Fibroblast of skin of back (primary cell): ENCODE data around the gene KANK3. TPM values are rescaled to one million over a fixed set of nuclear protein-coding genes. Genes with fewer than 3 reads are reported as not detected.
"Not testable (repeated sequence)": the region's sequence is repeated elsewhere in the genome, so short reads cannot be mapped to it uniquely, and the experiment has no call there.

Source experiments
- DNase-seq: peaks from one replicate; pipeline ENCODE4 v3.0.0-alpha.2; 2013
- polyA plus RNA-seq, 2 experiments: library from polyadenylated mRNA; unstranded; fragments of 120-200 nt; gene quantifications; one replicate each; pipeline ENCODE4 v1.2.1, GENCODE V29; 2013; ENCODE audit not compliant: insufficient read length in 2 of 2

KANK3 gene
- polyA plus RNA-seq (2013, experiment 1 of 2; ENCODE audit: insufficient read length), result 0.05 TPM
- 0.41 TPM for polyA plus RNA-seq (2013, experiment 2 of 2; ENCODE audit: insufficient read length)

DNA sequence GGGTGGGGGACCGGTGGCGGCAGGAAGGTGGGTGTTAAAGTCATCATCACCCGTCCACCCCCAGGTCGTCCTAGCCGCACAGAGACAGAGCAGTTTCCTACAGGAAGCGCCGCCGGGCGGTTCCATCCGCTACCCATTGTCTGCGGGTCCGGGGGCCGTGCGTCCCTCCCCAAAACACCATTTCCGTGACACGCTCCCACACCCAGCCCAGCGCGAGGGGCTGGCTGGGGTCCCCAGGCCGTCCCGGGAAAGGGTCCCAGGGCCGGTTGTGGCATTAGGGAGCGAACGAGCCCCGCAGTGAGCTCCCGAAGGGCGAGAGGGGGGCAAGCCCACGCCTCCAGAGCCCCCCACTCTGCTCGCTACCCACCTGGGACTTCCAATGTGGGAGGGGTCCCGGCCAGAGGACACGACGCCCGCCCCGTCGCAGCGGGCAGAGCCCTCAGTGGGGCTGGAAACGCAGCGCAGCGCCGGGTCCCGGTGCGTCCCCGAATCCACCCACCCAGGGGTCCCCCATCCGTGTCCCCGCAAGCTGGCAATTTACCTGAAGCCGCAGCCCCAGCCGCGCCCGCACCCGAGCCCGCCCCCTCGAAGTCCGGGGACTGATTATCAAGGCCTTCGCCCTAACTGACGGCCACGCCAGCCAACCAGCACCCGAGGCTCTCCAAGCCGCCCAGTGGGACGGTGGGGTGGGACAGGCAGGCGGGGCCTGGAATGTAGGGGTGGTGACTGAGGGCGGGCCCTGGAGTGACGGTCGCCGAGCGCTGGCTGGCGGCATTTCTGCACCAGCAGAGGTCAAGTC, at the start of gene KANK3:
Gene KANK3, minus strand, starts transcription at position 579 of the 799 bp plus-strand sequence. CDS start 5,434 bp downstream, outside the sequence.
- peak; percentile 95 for DNase-seq

DNA sequence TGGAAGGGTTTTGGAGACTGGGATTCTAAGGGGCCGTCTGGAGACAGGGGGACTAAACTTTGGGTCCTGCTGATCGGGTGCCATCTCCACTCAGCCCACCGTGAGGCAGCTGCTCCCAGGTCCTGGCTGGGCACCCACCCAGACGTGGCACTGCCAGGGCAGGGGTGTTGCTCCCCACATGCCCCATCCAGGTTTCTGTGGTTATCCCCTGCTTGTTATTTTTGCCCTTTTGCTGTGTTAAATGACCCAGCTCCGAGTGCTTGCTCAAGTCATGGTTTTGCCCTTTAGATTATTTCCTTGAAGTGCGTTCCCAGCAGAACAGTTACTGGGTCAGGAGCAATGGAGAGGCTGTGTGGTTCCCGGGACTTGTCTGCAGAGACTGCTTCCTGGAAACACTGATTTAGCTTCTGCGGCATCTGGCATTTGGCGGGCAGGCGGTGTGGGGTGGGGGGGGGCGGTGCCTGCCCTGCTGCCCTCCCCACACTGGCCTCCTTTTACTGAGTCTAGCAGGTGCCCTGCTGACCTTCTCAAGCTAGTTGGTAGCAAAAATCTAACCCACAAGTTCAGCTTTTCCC, 49.0 kb upstream of the KANK3 start:
- no peak for DNase-seq

DNA sequence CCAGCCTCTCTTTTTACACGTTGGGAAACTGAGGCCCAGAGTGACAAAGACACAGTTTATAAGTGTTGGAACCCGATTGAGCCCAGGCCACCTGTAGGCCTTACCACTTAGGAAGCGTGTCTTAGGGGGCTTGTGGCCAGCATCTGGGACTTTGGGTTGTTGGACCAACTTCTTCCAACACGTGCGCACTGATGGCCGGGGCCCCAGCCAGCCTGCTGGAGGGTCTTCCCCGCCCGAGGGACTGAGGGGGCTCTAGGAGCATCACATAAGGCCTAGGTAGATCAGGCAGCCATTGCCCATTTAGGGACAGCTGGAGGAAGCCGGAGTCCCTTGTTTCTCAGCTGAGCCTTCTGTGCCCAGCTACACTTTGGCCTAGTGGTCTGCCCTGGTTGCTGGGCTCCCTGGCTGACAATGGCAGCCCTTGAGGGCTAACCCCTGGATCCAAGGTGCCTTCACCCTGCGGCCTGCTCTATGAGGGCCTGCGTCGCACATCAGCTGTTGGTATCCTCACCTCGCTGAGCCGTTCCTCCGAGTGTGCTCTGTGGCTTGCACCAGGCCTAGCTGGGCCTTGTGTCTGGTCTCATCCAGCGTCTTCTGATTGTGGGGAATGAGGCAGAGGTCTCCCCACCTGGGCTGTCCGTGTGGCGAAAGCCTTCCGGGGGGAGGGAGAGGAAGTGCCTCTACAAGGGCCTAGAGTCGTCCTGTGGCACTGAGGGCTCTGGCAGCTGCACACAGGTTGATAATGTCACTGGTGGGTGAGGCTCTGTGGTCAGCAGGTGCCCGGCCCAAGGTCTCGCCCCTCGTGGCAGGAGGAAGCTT, 48.3 kb upstream of the KANK3 start:
- DNase-seq, result no peak

DNA sequence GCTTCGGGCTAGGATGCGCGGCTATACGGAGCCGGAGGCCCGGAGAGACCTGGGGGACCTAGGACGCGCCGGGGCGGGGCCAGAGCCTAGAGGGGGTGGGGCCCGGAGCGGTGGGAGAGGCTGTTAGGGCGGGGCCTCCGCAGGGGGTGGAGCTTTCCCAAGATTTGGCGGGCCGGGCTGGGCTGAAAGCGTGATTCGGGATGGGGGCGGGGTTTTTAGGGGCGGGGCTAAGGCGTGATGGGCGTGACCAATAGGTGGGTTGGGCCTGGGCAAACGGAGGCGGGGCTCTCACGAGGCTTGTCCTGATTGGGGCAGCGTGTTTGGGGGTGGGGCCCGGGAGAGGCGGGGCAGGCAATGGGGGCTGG, 47.5 kb upstream of the KANK3 start:
- peak; percentile 83 for DNase-seq

DNA sequence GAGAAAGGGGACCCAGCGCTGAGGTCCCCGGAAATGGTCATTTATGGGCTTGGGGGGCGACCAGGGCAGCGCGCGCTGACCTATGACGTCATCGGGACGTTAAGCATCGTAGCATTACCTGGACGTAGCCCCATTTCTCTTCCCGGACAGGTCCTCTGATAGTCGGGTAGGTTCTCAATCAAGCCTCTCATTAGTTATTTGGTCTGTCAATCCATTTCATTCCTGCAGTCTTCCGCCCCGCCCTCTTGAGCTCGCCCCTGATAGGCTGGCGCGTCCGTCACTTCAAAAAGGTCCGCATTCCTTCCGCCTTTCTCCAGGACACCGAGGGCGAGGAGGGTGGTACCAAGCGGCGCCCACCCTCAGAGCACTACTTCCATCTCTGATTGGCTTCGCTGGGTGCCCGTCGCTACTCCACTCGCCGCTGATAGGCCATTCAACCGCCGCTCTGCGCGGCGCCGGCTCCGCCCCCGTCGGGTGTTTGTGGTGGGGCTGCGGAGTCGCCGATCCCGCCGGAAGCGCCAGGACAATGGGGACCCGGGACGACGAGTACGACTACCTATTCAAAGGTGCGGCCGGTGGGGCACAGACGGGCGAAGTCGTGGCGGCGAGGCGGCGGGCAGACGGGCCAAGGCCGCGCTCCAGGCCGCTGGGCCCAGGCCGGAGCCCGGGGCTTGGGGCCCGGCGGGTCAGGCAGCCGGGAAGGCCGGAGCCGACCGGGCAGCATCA, 47.0 kb upstream of the KANK3 start, which contains the start of gene RAB11B:
Gene RAB11B, plus strand, starts transcription at position 470 of the 726 bp plus-strand sequence. Its CDS starts 57 bp downstream, at position 527.
- DNase-seq, result peak; percentile 100

DNA sequence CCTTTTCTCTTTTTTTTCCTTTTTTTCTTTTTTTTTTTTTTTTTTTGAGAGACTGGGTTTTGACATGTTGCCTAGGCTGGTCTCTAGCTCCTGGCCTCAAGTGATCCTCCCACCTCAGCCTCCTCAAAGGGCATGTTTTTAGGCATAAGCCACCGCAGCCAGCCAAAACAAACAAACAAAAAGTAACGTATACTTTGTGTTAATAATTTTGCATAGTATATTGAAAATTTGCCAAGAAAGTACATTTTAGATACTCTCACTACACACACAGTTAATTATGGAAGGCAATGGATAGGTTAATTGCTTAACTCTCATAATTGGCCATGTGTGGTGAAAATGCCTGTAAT, 45.5 kb upstream of the KANK3 start:
- DNase-seq, result no peak

DNA sequence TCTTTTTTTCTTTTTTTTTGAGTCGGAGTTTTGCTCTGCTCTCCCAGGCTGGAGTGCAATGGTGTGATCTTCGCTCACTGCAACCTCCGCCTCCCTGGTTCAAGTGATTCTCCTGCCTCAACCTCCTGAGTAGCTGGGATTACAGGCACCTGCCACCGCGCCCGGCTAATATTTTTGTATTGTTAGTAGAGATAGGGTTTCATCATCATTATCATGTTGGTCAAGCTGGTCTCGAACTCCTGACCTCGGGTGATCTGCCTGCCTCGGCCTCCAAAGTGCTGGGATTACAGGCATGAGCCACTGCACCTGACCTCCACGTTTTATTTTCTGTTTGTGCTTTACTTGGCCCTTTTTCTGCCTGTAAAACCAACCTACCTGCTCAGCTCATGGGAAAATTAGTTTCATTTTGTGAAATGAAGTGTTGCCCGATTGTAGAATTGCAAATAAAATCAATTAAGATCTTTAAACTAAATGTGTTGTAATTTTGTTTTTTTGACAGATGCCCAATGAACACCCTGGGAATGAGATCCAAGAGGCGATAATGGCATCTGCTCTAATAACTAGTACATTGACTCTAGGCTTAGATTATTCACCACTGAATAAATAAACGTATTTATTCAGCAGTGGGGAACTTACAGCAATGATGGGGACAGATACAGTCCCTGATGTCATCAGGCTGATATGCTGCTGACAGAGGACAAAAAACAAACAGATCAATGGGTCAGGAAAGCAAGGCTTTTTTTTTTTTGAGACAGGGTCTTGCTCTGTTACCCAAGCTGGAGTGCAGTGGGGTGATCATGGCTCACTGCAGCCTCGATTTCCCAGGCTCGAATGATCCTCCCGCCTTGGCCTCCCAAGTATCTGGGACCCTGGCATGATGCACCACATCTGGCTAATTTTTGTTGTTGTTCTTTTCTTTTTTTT, 44.9 kb upstream of the KANK3 start:
- peak; percentile 20 for DNase-seq

DNA sequence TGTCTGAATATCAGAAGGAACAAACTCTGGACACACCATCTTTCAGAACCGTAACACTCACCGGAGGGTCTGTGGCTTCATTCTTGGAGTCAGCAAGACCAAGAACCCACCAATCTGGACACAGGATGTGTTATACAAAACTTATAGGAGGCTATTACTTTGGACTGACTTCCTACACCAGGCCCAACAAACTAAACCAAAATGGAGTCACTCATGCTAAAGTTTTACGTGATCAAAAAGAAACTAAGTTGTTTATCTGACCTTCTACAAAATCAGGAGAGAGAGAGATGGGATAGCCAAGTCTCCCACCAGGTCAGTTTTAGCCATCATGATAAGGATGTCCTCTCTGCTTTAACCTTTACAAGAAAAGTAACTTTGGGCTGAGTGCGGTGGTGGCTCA, 43.9 kb upstream of the KANK3 start:
- DNase-seq, result no peak

DNA sequence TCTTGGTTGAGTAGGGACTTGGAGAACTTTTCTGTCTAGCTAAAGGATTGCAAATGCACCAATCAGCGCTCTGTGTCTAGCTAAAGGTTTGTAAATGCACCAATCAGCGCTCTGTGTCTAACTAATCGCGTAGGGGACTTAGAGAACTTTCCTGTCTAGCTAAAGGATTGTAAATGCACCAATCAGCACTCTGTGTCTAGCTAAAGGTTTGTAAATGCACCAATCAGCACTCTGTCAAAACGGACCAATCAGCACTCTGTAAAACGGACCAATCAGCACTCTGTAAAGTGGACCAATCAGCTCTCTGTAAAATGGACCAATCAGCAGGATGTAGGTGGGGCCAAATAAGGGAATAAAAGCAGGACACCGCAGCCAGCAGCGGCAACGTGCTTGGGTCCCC, 43.4 kb upstream of the KANK3 start:
- not testable (repeated sequence) for DNase-seq

DNA sequence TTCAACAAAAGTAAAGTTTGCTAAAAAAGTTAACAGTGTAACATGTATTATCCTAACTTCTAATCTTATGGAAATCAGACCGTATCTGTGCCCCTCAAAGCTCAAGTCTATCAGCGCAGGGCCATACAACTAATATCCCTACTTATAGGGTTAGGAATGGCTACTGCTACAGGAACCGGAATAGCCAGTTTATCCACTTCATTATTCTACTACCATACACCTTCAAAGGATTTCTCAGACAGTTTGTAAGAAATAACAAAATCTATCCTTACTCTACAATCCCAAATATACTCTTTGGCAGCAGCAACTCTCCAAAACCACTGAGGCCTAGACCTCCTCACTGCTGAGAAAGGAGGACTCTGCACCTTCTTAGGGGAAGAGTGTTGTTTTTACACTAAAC, 42.5 kb upstream of the KANK3 start:
- DNase-seq, result not testable (repeated sequence)

DNA sequence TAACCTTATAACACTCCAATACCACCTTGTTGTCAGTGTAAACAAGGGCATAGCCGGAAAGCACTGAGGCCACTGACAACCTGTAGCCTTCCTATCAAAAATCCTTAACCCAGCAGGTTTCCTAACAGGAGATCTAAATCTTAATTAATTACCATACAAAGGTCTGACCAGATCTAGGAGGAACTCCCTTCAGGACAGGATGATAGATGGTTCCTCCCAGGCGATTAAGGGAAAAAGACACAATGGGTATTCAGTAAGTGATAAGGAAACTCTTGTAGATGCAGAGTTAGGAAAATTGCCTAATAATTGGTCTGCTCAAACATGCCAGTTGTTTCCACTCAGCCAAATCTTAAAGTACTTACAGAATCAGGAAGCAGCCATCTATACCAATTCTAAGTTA, 42.0 kb upstream of the KANK3 start:
- DNase-seq, result not testable (repeated sequence)

DNA sequence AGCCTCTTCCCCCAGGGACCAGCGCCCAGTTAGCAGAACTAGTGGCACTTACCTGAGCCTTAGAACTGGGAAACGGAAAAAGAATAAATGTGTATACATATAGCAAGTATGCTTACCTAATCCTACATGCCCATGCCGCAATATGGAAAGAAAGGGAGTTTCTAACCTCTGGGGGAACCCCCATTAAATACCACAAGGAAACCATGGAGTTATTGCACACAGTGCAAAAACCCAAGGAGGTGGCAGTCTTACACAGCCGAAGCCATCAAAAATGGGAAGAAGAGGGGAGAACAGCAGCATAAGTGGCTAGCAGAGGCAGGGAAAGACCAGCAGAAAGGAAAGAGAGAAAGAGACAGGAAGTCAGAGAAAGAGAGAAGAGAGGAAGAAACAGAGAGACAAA, 41.5 kb upstream of the KANK3 start:
- DNase-seq, result not testable (repeated sequence)

DNA sequence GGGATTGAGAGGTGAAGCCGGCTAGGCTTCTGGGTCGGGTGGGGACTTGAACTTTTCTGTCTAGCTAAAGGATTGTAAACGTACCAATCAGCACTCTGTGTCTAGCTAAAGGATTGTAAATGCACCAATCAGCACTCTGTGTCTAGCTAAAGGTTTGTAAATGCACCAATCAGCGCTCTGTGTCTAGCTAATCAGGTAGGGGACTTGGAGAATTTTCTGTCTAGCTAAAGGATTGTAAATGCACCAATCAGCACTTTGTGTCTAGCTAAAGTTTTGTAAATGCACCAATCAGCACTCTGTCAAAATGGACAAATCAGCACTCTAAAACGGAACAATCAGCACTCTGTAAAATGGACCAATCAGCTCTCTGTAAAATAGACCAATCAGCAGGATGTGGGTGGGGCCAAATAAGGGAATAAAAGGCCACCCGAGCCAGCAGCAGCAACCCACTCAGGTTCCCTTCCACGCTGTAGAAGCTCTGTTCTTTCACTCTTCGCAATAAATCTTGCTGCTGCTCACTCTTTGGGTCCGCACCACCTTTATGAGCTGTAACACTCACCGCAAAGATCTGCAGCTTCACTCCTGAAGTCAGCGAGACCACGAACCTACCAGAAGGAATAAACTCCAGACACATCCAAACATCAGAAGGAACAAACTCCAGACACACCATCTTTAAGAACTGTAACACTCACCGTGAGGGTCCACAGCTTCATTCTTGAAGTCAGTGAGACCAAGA, 36.3 kb upstream of the KANK3 start:
- DNase-seq, result not testable (repeated sequence)

DNA sequence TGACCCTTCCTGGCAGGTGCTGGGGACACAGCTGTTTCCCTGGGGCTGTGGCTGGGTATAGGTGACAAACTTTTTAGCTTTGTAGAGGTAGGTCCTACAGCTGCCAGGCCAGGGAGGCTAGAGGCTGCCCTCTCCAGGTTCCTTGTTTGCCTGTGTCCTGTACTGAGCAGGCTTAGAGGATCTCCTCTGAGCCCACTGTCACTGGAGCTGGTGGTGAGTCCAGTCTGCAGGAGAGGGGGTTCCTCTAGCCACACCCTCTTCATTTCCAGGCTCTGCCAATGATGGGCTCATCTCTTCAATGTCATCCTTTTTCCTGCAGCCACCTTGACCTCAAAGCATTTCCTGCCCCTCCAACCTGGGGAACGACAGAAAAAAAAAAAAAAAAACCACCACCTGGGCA, 34.5 kb upstream of the KANK3 start:
- no peak for DNase-seq

DNA sequence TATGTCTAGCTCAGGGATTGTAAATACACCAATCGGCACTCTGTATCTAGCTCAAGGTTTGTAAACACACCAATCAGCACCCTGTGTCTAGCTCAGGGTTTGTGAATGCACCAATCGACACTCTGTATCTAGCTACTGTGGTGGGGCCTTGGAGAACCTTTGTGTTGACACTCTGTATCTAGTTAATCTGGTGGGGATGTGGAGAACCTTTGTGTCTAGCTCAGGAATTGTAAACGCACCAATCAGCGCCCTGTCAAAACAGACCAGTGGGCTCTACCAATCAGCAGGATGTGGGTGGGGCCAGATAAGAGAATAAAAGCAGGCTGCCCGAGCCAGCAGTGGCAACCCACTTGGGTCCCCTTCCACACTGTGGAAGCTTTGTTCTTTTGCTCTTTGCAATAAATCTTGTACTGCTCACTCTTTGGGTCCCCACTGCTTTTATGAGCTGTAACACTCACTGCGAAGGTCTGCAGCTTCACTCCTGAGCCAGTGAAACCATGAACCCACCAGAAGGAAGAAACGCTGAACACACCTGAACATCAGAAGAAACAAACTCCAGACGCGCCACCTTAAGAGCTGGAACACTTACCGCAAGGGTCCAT, 33.4 kb upstream of the KANK3 start:
- DNase-seq, result not testable (repeated sequence)

DNA sequence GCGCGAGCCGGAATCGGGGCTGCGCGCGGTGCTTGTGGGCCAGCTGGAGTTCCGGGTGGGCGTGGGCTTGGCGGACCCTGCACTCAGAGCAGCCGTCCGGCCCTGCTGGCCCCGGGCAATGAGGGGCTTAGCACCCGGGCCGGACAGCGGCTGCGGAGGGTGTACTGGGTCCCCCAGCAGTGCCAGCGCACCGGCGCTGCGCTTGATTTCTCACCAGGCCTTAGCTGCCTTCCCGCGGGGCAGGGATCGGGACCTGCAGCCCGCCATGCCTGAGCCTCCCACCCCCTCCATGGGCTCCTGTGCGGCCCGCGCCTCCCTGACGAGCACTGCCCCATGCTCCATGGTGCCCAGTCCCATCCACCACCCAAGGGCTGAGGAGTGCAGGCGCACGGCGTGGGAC, 32.7 kb upstream of the KANK3 start:
- DNase-seq, result not testable (repeated sequence)

DNA sequence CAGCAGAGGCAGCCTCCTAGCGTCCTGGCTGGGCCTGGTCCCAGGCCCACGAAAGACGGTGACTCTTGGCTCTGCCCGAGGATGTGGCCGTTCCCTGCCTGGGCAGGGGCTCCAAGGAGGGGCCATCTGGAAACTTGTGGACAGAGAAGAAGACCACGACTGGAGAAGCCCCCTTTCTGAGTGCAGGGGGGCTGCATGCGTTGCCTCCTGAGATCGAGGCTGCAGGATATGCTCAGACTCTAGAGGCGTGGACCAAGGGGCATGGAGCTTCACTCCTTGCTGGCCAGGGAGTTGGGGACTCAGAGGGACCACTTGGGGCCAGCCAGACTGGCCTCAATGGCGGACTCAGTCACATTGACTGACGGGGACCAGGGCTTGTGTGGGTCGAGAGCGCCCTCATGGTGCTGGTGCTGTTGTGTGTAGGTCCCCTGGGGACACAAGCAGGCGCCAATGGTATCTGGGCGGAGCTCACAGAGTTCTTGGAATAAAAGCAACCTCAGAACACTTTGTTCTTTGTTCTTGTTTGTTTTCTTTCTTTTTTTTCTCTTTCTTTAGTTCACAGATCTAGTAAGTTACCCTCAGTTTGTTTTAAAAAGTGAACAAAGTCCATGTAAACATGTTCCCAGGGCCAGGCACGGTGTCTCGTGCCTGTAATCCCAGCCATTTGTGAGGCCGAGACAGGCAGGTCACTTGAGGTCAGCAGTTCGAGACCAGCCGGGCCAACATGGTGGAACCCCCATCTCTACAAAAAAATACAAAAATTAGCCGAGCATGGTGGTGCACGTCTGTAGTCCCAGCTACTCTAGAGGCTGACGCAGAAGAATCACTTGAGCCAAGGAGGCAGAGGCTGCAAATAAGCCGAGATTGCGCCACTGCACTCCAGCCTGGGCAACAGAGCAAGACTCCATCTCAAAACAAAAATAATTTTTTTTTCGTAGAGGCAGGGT, 31.1 kb upstream of the KANK3 start:
- no peak for DNase-seq

DNA sequence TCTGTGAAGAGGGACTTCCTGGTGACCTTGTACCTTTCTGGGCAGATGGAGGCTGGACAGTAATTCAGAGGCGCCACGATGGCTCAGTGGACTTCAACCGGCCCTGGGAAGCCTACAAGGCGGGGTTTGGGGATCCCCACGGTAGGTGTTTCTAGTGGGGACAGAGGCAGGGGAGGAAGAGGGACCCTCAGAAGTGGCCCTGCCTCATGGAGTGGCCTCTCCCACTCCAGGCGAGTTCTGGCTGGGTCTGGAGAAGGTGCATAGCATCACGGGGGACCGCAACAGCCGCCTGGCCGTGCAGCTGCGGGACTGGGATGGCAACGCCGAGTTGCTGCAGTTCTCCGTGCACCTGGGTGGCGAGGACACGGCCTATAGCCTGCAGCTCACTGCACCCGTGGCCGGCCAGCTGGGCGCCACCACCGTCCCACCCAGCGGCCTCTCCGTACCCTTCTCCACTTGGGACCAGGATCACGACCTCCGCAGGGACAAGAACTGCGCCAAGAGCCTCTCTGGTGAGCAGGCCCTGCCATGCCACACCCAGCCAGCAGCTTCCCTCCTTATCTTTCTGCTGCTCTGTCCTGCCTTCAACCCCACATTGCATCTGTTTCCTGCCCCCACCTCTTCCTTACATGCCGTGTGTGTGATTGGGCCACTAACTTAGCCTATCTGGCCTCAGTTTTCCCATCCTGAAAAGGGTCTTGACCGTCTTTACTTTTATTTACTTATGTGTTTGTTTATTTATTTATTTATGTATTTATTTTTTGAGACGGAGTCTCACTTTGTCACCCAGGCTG, 28.1 kb upstream of the KANK3 start:
- DNase-seq, result no peak
